ENCODE results near the gene ISCA2.

GRCh38 chr14:74507840-74508239 is 14.3 kb downstream of the ISCA2 start:
- TF ChIP-seq CTCF (IDR thresholded peaks at IDR 0.05; ENCODE audit: low read depth, low read length) = no peak
- TF ChIP-seq EZH2phosphoT487 (IDR thresholded peaks at IDR 0.05; ENCODE audit: low read depth) = no peak

All from OCI-LY3 (cell line).